HG03196 (cell line): Measurements from ENCODE around the gene SIRT1.
"Not testable (repeated sequence)": the region's sequence is repeated elsewhere in the genome, so short reads cannot be mapped to it uniquely, and the experiment has no call there.

ENCODE experiments used
- ATAC-seq: cut with Tn5 transposase; IDR thresholded peaks from one replicate; pipeline ENCODE4 v1.9.1; 2021; ENCODE audit not compliant: unreplicated experiment

SIRT1 gene

GRCh38 chr10:67943917-67944316 lies 59.5 kb downstream of the SIRT1 start:
- no peak for ATAC-seq

GRCh38 chr10:67955614-67956013 lies 71.2 kb downstream of the SIRT1 start:
- no peak for ATAC-seq

- ATAC-seq: no peak
Measured at GRCh38 chr10:67959839-67960476, 75.5 kb downstream of the SIRT1 start.

- ATAC-seq: no peak
Measured at GRCh38 chr10:67965456-67965855, 81.0 kb downstream of the SIRT1 start.

GRCh38 chr10:67966035-67966434 lies 81.6 kb downstream of the SIRT1 start:
- not testable (repeated sequence) for ATAC-seq
